PC-9 (cell line): ENCODE data around the gene PSD4. TPM values are rescaled to one million over a fixed set of nuclear protein-coding genes. Genes with fewer than 3 reads are reported as not detected.
A peak's percentile ranks its signal among the peaks of the same experiment; 100 is the strongest.

Experiments
- BruUV-seq: library from RNA; stranded (reverse); fragments of 400-500 nt; replicated peaks from 2 replicates; lab custom pipeline; 2021; lab: Mats Ljungman, UMichigan
- CTCF ChIA-PET: fragments of 300-600 bp; sonication (Branson Sonifier 250); formaldehyde crosslinking; loops from one replicate; lab custom pipeline; 2022; ENCODE audit warnings: antibody characterized with exemption; lab: Charles Lee
- POLR2A ChIA-PET: fragments of 300-600 bp; sonication (Branson Sonifier 250); formaldehyde crosslinking; loops from one replicate; lab custom pipeline; 2022; ENCODE audit warnings: antibody characterized with exemption; ENCODE audit not compliant: unreplicated experiment; lab: Charles Lee
- DNase-seq, 2 experiments: peaks; one replicate each; pipeline versions ENCODE4 v3.0.0 to v3.0.0-alpha.2; 2015 to 2022; ENCODE audit warnings: mixed read lengths in 1 of 2
- H2AFZ ChIP-seq: fragments of 200-600 bp; sonication (generic); 2 replicates; pipeline ENCODE4 v1.8.1; 2017; ENCODE audit warnings: antibody characterized with exemption
- H3F3A ChIP-seq: fragments of 200-600 bp; sonication (generic); 2 replicates; pipeline ENCODE4 v1.8.1; 2017; ENCODE audit warnings: antibody characterized with exemption, mild to moderate bottlenecking, low read depth; ENCODE audit not compliant: insufficient read depth
- H3K27ac ChIP-seq: fragments of 200-600 bp; sonication (generic); 2 replicates; pipeline ENCODE4 v1.6.1; 2016; ENCODE audit warnings: mixed run types
- H3K27me3 ChIP-seq: fragments of 200-600 bp; sonication (generic); 2 replicates; pipeline ENCODE4 v1.6.1; 2016; ENCODE audit warnings: low read depth, mixed run types; ENCODE audit not compliant: insufficient read depth
- H3K36me3 ChIP-seq: fragments of 200-600 bp; sonication (generic); 2 replicates; pipeline ENCODE4 v1.6.1; 2016; ENCODE audit warnings: low read depth, mixed run types
- H3K4me1 ChIP-seq: fragments of 200-600 bp; sonication (generic); replicated peaks from 2 replicates; pipeline ENCODE4 v1.6.1; 2016; ENCODE audit warnings: mixed run types; ENCODE audit not compliant: insufficient read depth
- H3K4me2 ChIP-seq: fragments of 200-600 bp; sonication (generic); 2 replicates; pipeline ENCODE4 v1.6.1; 2017; ENCODE audit warnings: mixed run types
- H3K4me3 ChIP-seq: fragments of 200-600 bp; sonication (generic); 2 replicates; pipeline ENCODE4 v1.6.1; 2016; ENCODE audit warnings: mixed run types
- H3K79me2 ChIP-seq: fragments of 200-600 bp; sonication (generic); 2 replicates; pipeline ENCODE4 v1.6.1; 2017; ENCODE audit warnings: low read depth, mixed run types
- H3K9me2 ChIP-seq: fragments of 200-600 bp; sonication (generic); 2 replicates; pipeline ENCODE4 v1.8.1; 2017; ENCODE audit warnings: mild to moderate bottlenecking; ENCODE audit not compliant: insufficient read depth
- H3K9me3 ChIP-seq: fragments of 200-600 bp; sonication (generic); 2 replicates; pipeline ENCODE4 v1.8.1; 2016; ENCODE audit warnings: low read depth; ENCODE audit not compliant: insufficient read depth
- H4K20me1 ChIP-seq: fragments of 200-600 bp; sonication (generic); 2 replicates; pipeline ENCODE4 v1.8.1; 2017; ENCODE audit not compliant: insufficient read depth
- EZH2 ChIP-seq: fragments of 200-600 bp; sonication (generic); IDR thresholded peaks from 2 replicates; pipeline ENCODE4 v1.8.0; 2017; ENCODE audit warnings: antibody characterized with exemption, low read depth
- intact Hi-C: fragments of 100-400 bp; cut with micrococcal nuclease; formaldehyde crosslinking; loops from one replicate; pipeline ENCODE4 v1.10.0; 2022; ENCODE audit not compliant: unreplicated experiment
- total RNA-seq: library from RNA; stranded (reverse); gene quantifications from 2 replicates; pipeline ENCODE4 v1.2.3, GENCODE V29; 2021
- TF ChIP-seq, protein P1 (sequence below): fragments of 200-600 bp; sonication (generic); conservative IDR thresholded peaks from 2 replicates; pipeline ENCODE4 v1.6.1; 2017; ENCODE audit warnings: mixed run types, antibody characterized with exemption, mild to moderate bottlenecking, moderate library complexity

Gene PSD4
- total RNA-seq, 1 experiment from 2014 or later = 29.6 TPM

DNA sequence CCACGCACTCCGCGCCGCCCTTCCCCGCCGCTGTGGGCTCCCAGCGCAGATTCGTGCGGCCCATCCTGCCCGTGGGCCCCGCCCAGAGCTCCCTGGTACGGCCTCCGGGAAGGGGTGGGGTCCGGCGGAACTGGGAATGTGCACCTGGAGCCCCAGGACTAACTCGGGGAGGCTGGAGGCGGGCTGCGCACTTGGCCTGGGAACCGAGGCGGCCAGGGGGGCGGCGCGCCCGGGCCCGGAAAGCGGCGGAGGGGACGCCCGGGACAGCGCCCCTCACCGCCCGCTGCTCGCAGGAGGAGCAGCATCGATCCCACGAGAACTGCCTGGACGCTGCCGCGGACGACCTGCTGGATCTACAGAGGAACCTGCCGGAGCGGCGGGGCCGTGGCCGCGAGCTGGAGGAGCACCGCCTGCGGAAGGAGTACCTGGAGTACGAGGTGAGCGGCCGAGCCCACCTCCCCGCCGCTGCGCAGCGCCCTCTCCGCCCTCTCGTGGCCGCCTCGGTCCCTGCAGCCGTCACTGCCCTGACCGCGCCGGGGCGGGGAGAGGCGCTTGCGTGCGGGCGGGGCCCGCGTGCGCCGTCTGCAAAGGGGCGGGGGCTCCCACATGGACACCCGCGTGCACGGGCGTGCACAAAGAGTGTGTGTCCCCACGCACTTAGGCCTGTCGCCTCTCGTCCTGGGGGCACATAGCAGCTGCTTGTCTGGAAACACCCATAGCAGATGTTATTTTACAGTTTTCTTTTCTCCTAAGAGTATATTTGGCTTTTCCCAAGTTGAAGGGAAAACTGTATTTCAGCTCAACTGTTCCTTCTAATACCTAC, 25.2 kb downstream of the PSD4 start:
- Histone ChIP-seq H3K9me2 (no peaks in the 10 kb centered on the region), H3K4me3 (peak overlapping the region; percentile 67), H3K4me2 (peak overlapping the region; percentile 89), H3K36me3 (no peaks in the 10 kb centered on the region), H3K4me1 (peaks cover 6% of the 10 kb centered on the region; the same call in 1 of the 2 replicates), H3K79me2 (peaks cover 11% of the 10 kb centered on the region; the same call in 1 of the 2 replicates), H3F3A (peaks cover 8% of the 10 kb centered on the region), H3K9me3 (no peaks in the 10 kb centered on the region), H3K27me3 (no peaks in the 10 kb centered on the region), H2AFZ (peak overlapping the region; percentile 78), H4K20me1 (no peaks in the 10 kb centered on the region), H3K27ac (peak overlapping the region; percentile 78)
- POLR2A ChIA-PET = interaction anchor here (0.5 to 1.4 kb wide), 8 partner anchors 11 to 126 kb away, joined by 3 to 6 read pairs (median 4); no protein-coding TSS in a partner anchor
- no TSS peak for BruUV-seq
- intact Hi-C loops = loop anchor here (1.0 to 2.0 kb wide), 4 partner anchors 61 to 240 kb away; no protein-coding TSS in a partner anchor
- peak; percentile 72 to 93 for DNase-seq
- TF ChIP-seq, protein P1, sequence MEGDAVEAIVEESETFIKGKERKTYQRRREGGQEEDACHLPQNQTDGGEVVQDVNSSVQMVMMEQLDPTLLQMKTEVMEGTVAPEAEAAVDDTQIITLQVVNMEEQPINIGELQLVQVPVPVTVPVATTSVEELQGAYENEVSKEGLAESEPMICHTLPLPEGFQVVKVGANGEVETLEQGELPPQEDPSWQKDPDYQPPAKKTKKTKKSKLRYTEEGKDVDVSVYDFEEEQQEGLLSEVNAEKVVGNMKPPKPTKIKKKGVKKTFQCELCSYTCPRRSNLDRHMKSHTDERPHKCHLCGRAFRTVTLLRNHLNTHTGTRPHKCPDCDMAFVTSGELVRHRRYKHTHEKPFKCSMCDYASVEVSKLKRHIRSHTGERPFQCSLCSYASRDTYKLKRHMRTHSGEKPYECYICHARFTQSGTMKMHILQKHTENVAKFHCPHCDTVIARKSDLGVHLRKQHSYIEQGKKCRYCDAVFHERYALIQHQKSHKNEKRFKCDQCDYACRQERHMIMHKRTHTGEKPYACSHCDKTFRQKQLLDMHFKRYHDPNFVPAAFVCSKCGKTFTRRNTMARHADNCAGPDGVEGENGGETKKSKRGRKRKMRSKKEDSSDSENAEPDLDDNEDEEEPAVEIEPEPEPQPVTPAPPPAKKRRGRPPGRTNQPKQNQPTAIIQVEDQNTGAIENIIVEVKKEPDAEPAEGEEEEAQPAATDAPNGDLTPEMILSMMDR = peak; percentile 83
- no peak for TF ChIP-seq EZH2
- CTCF ChIA-PET = interaction anchor here (0.6 to 4.0 kb wide), 18 partner anchors 36 to 209 kb away, joined by 3 to 66 read pairs (median 5); partner anchors contain the start of gene IL36RN

DNA sequence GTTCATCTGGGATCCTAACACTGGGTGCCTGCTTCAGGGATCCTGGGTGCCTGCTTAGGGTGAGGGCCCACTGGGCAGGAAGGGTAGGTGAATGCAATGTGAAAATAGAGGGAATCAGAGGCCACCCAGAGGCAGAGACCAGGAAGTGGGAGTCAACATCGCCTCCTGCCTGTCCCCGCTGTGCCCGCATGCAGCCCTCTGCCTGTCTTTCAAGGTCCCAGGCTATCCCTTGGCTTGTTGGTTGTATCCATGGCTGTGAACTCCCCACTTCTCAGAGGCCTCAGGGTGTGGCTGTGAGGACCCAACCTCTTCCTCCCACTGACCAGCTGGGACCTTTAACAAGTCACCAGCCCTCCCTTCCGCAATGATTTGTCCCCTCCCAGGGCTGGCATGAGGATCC, 26.5 kb downstream of the PSD4 start:
- Histone ChIP-seq H2AFZ (no peak overlapping the region), H3K27me3 (no peaks in the 10 kb centered on the region), H3K27ac (no peak overlapping the region), H3K9me3 (no peaks in the 10 kb centered on the region), H3K36me3 (no peaks in the 10 kb centered on the region), H4K20me1 (no peaks in the 10 kb centered on the region), H3F3A (peaks cover 8% of the 10 kb centered on the region), H3K4me1 (peaks cover 6% of the 10 kb centered on the region; the same call in 1 of the 2 replicates), H3K9me2 (no peaks in the 10 kb centered on the region), H3K79me2 (peaks cover 11% of the 10 kb centered on the region; the same call in 1 of the 2 replicates), H3K4me2 (peak overlapping the region; percentile 89), H3K4me3 (no peak overlapping the region)
- ChIA-PET POLR2A (no interaction called here), CTCF (interaction anchor here (1.2 to 4.0 kb wide), 2 partner anchors 62 to 120 kb away, joined by 4 to 66 read pairs; no protein-coding TSS in a partner anchor)
- no peak for DNase-seq
- no TSS peak for BruUV-seq
- TF ChIP-seq, protein P1 = no peak
- no peak for TF ChIP-seq EZH2
- intact Hi-C loops = loop anchor here (5.0 kb wide), 1 partner anchor 192 kb away; no protein-coding TSS in a partner anchor

DNA sequence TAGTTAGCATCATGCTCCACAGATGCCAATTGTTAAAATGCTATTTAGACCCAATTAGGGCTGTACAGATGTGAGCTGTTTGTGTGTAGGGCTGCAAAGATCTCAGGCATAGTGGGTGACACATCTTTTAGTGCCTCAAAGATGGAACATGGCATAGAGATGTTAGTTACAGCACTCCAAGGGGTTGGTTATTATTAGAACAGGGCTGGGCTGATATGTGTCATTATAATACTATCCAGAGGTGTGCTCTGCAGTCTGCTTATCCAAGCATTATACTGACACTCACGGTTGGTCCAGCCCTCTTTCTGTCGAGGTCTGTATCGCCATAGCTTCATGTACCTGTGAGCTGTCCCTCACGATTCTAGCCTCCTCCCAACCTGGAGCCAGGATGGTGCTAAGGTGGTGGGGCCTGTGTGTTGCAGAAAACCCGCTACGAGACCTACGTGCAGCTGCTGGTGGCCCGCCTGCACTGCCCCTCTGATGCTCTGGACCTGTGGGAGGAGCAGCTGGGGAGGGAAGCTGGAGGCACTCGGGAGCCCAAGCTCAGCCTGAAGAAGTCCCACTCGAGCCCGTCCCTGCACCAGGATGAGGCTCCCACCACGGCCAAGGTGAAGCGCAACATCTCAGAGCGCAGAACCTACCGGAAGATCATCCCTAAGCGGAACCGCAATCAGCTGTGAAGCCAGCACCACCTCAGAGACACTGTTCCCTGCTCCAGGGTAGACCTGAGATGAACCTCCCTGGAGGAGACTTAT, 27.1 kb downstream of the PSD4 start:
- CTCF ChIA-PET = interaction anchor here (0.5 to 4.0 kb wide), 5 partner anchors 63 to 180 kb away, joined by 3 to 66 read pairs (median 4); no protein-coding TSS in a partner anchor
- peaks cover 8% of the 10 kb centered on the region for H3F3A ChIP-seq
- POLR2A ChIA-PET = no interaction called here
- H3K36me3 ChIP-seq = no peaks in the 10 kb centered on the region
- no peaks in the 10 kb centered on the region for H3K27me3 ChIP-seq
- no TSS peak for BruUV-seq
- H3K4me3 ChIP-seq = no peak overlapping the region
- H3K9me2 ChIP-seq = no peaks in the 10 kb centered on the region
- H4K20me1 ChIP-seq = no peaks in the 10 kb centered on the region
- no peaks in the 10 kb centered on the region for H3K9me3 ChIP-seq
- H3K79me2 ChIP-seq = peaks cover 11% of the 10 kb centered on the region; the same call in 1 of the 2 replicates
- H2AFZ ChIP-seq = no peak overlapping the region
- peaks cover 6% of the 10 kb centered on the region; the same call in 1 of the 2 replicates for H3K4me1 ChIP-seq
- intact Hi-C loops = loop anchor here (5.0 kb wide), 1 partner anchor 191 kb away; no protein-coding TSS in a partner anchor
- TF ChIP-seq, protein P1 = no peak
- TF ChIP-seq EZH2 = no peak
- H3K4me2 ChIP-seq = peak overlapping the region; percentile 89
- no peak for DNase-seq
- no peak overlapping the region for H3K27ac ChIP-seq
